Left lung (tissue), 10 donors: Measurements from ENCODE around the gene PI4KA. TPM values are rescaled to one million over a fixed set of nuclear protein-coding genes. Genes with fewer than 3 reads are reported as not detected.

Source experiments
- ATAC-seq: fragments of 200-7000 bp; cut with Tn5 transposase; one replicate; pipeline ENCODE4 v1.9.1; 2020; ENCODE audit warnings: moderate library complexity
- DNase-seq, 4 donors: peaks; one replicate each; pipeline ENCODE4 v3.0.0-alpha.2; 2013 to 2020
- H3K27ac ChIP-seq, 2 donors: fragments of 200-600 bp; sonication (generic) in 1 of 2; one replicate each; pipeline versions ENCODE4 v1.5.0 to v1.8.0; 2020 to 2021
- H3K27me3 ChIP-seq, 2 donors: fragments of 200-600 bp; sonication (generic) in 1 of 2; one replicate each; pipeline versions ENCODE4 v1.5.0 to v1.8.0; 2020 to 2021
- H3K36me3 ChIP-seq, 2 donors: fragments of 200-600 bp; sonication (generic) in 1 of 2; one replicate each; pipeline versions ENCODE4 v1.5.0 to v1.8.0; 2020 to 2021
- H3K4me1 ChIP-seq, 2 donors: fragments of 200-600 bp; one replicate each; pipeline ENCODE4 v1.8.0; 2021
- H3K4me3 ChIP-seq, 2 donors: fragments of 200-600 bp; sonication (generic) in 1 of 2; one replicate each; pipeline versions ENCODE4 v1.5.0 to v1.8.0; 2020 to 2021; ENCODE audit warnings: mild to moderate bottlenecking in 1 of 2
- H3K9me3 ChIP-seq, 2 donors: fragments of 200-600 bp; sonication (generic) in 1 of 2; one replicate each; pipeline versions ENCODE4 v1.5.0 to v1.8.0; 2020 to 2021
- intact Hi-C, 2 donors: fragments of 100-400 bp; cut with DNase I; formaldehyde crosslinking; loops; one replicate each; pipeline versions ENCODE4 v1.11.2 to v1.14.2; 2022
- polyA plus RNA-seq, 6 donors: library from polyadenylated mRNA; unstranded; fragments of 120-200 nt; gene quantifications; one replicate each; pipeline ENCODE4 v1.2.1, GENCODE V29; 2013; ENCODE audit not compliant: insufficient read length in 6 of 6
- total RNA-seq, 2 donors: library from RNA; stranded (reverse); fragmentation: NEBNext Ultra II Directional; extraction: Animal tissue kit (Norgen Biotek cat#: 25700); gene quantifications; one replicate each; pipeline ENCODE4 v1.2.1, GENCODE V29; 2021
- TF ChIP-seq, protein P1 (sequence below), 2 donors: fragments of 200-600 bp; sonication (generic) in 1 of 2; IDR thresholded peaks; one replicate each; pipeline versions ENCODE4 v1.5.0 to v1.8.0; 2021; ENCODE audit warnings: antibody characterized with exemption in 2 of 2
- donor health status: DM: no; HTN: yes; CAD: no.
- donor health status: DM: no; HTN: no; CAD: no.

Gene PI4KA
- total and polyA plus RNA-seq, 8 donors: 60.5 to 108 (median 70.0) TPM

- TF ChIP-seq, protein P1, sequence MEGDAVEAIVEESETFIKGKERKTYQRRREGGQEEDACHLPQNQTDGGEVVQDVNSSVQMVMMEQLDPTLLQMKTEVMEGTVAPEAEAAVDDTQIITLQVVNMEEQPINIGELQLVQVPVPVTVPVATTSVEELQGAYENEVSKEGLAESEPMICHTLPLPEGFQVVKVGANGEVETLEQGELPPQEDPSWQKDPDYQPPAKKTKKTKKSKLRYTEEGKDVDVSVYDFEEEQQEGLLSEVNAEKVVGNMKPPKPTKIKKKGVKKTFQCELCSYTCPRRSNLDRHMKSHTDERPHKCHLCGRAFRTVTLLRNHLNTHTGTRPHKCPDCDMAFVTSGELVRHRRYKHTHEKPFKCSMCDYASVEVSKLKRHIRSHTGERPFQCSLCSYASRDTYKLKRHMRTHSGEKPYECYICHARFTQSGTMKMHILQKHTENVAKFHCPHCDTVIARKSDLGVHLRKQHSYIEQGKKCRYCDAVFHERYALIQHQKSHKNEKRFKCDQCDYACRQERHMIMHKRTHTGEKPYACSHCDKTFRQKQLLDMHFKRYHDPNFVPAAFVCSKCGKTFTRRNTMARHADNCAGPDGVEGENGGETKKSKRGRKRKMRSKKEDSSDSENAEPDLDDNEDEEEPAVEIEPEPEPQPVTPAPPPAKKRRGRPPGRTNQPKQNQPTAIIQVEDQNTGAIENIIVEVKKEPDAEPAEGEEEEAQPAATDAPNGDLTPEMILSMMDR (IDR thresholded peaks at IDR 0.05): no peak
- intact Hi-C loops: no loop called here
Measured at GRCh38 chr22:20764729-20765128, 93.9 kb downstream of the PI4KA start.

GRCh38 chr22:20764471-20764720, 94.2 kb downstream of the PI4KA start:
- ATAC-seq (no peak), DNase-seq (no peak)
- Histone ChIP-seq H3K4me1 (no peaks in the 10 kb centered on the region), H3K27me3 (no peaks in the 10 kb centered on the region), H3K27ac (no peak overlapping the region), H3K9me3 (no peaks in the 10 kb centered on the region), H3K36me3 (peaks cover 7 to 74% of the 10 kb centered on the region in 2 donors), H3K4me3 (no peak overlapping the region)
- TF ChIP-seq, protein P1 (IDR thresholded peaks at IDR 0.05): no peak
- intact Hi-C loops: no loop called here

More at GRCh38 chr22:20764729-20765128, 93.9 kb downstream of the PI4KA start:
- Histone ChIP-seq H3K27me3 (no peaks in the 10 kb centered on the region), H3K9me3 (no peaks in the 10 kb centered on the region), H3K4me1 (no peaks in the 10 kb centered on the region), H3K4me3 (no peak overlapping the region), H3K27ac (no peak overlapping the region), H3K36me3 (peaks cover 7 to 71% of the 10 kb centered on the region in 2 donors)
- DNase-seq (no peak), ATAC-seq (no peak)

DNA sequence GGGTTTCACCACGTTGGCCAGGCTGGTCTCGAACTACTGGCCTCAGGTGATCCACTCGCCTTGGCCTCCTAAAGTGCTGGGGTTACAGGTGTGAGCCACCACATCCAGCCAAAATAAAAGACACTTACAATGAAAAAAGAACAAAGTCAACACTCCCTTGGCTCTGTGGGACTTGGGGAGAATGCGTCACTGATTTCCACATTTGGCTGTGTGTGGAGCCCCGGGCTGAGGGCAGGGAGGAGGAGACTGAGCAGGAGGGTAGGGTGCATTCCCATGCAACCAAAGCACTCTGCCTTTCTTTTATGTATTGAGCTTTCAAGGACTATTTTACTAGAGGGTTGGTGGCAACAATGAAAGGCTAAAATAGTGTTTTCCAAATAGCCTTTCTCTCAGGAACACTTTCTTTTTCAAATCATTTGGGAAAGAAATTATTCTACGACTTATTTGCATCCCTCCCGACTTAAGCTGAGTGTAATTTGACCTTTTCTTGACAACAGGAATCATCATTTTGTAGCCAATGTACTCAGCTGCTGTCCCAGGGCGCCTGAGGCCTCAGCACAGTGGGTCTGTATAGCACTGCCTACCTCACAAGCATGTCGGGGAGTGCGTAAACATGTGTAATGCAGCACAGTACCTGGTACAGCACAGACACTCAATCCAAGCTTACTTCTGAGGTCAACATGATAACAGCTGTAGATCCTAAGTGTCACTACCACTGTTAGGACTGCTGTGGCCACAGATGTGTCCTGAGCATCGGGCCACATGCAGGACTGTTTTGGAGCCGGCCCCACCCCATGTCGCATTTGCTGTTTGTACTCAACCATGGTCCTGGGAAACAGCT, 94.8 kb downstream of the PI4KA start:
- TF ChIP-seq, protein P1 (IDR thresholded peaks at IDR 0.05): no peak
- DNase-seq: no peak
- Histone ChIP-seq H3K27ac (peak overlapping the region in 1 of 2 donors; percentile 7), H3K27me3 (no peaks in the 10 kb centered on the region), H3K4me3 (no peak overlapping the region), H3K4me1 (no peaks in the 10 kb centered on the region), H3K36me3 (peaks cover 7 to 79% of the 10 kb centered on the region in 2 donors), H3K9me3 (no peaks in the 10 kb centered on the region)
- intact Hi-C loops: no loop called here
- peak; percentile 73 for ATAC-seq

- DNase-seq (peak in 1 of 4 donors; percentile 64), ATAC-seq (peak; percentile 65)
- Histone ChIP-seq H3K36me3 (peaks cover 7 to 95% of the 10 kb centered on the region in 2 donors), H3K9me3 (no peaks in the 10 kb centered on the region), H3K27me3 (no peaks in the 10 kb centered on the region), H3K27ac (peak overlapping the region in 1 of 2 donors; percentile 48), H3K4me1 (no peaks in the 10 kb centered on the region), H3K4me3 (no peak overlapping the region)
- TF ChIP-seq, protein P1 (IDR thresholded peaks at IDR 0.05): no peak
- intact Hi-C loops: no loop called here
Measured at GRCh38 chr22:20762233-20762796, 96.3 kb downstream of the PI4KA start.

GRCh38 chr22:20761536-20761935, 97.1 kb downstream of the PI4KA start:
- no peaks in the 10 kb centered on the region for H3K4me1 ChIP-seq
- peaks cover 7 to 94% of the 10 kb centered on the region in 2 donors for H3K36me3 ChIP-seq
- no peak overlapping the region for H3K4me3 ChIP-seq
- no peaks in the 10 kb centered on the region for H3K27me3 ChIP-seq
- H3K9me3 ChIP-seq: no peaks in the 10 kb centered on the region
- intact Hi-C loops: no loop called here
- TF ChIP-seq, protein P1 (IDR thresholded peaks at IDR 0.05): no peak
- ATAC-seq (no peak), DNase-seq (no peak)
- H3K27ac ChIP-seq: peak overlapping the region in 1 of 2 donors; percentile 48
